Stimulated activated CD4-positive, alpha-beta T cell treated with anti-CD3 and anti-CD28 coated beads, Interleukin-2, amount 100 ng/mL, for 48 hours (primary cell): Measurements from ENCODE around the gene MEGF10.
"Not testable (repeated sequence)": the region's sequence is repeated elsewhere in the genome, so short reads cannot be mapped to it uniquely, and the experiment has no call there.

ENCODE experiments used
- DNase-seq, 2 donors: peaks; one replicate each; pipeline ENCODE4 v3.0.0-alpha.2; 2020

The MEGF10 gene

GRCh38 chr5:127290019-127290945 lies at the start of gene MEGF10:
MEGF10 (plus strand) TSS chr5:127290796; CDS start chr5:127331309, 40,513 bp downstream.
- DNase-seq = peak; percentile 19 to 25

GRCh38 chr5:127243011-127243410 lies 47.6 kb upstream of the MEGF10 start:
- DNase-seq = no peak

GRCh38 chr5:127254729-127255284 lies 35.8 kb upstream of the MEGF10 start:
- DNase-seq = no peak

GRCh38 chr5:127256886-127257597 lies 33.6 kb upstream of the MEGF10 start:
- no peak for DNase-seq

- no peak for DNase-seq
Observed at GRCh38 chr5:127260686-127261085, 29.9 kb upstream of the MEGF10 start.

GRCh38 chr5:127265473-127265872 lies 25.1 kb upstream of the MEGF10 start:
- not testable (repeated sequence) for DNase-seq

GRCh38 chr5:127268342-127268741 lies 22.3 kb upstream of the MEGF10 start:
- DNase-seq = not testable (repeated sequence)

GRCh38 chr5:127270713-127271112 lies 19.9 kb upstream of the MEGF10 start:
- not testable (repeated sequence) for DNase-seq

GRCh38 chr5:127275641-127276193 lies 14.9 kb upstream of the MEGF10 start:
- no peak for DNase-seq

GRCh38 chr5:127280491-127281220 lies 9.9 kb upstream of the MEGF10 start:
- DNase-seq = no peak

- DNase-seq = no peak
Observed at GRCh38 chr5:127281609-127282008, 9.0 kb upstream of the MEGF10 start.

GRCh38 chr5:127288676-127289075 lies 1.9 kb upstream of the MEGF10 start:
- no peak for DNase-seq

GRCh38 chr5:127290946-127291693 lies 524 bp downstream of the MEGF10 start:
- DNase-seq = no peak

- no peak for DNase-seq
Observed at GRCh38 chr5:127292030-127292735, 1.6 kb downstream of the MEGF10 start.

- no peak for DNase-seq
Observed at GRCh38 chr5:127293373-127293772, 2.8 kb downstream of the MEGF10 start.

- no peak for DNase-seq
Observed at GRCh38 chr5:127294829-127295228, 4.2 kb downstream of the MEGF10 start.

GRCh38 chr5:127295454-127295853 lies 4.9 kb downstream of the MEGF10 start:
- no peak for DNase-seq

- no peak for DNase-seq
Observed at GRCh38 chr5:127296321-127296720, 5.7 kb downstream of the MEGF10 start.

GRCh38 chr5:127296894-127297293 lies 6.3 kb downstream of the MEGF10 start:
- not testable (repeated sequence) for DNase-seq

- DNase-seq = no peak
Observed at GRCh38 chr5:127297348-127298035, 6.9 kb downstream of the MEGF10 start.
